Fibroblast of gingiva (primary cell): ENCODE data around the gene AGK.

ENCODE experiments used
- DNase-seq: peaks from one replicate; pipeline ENCODE4 v3.0.0-alpha.2; 2011; ENCODE audit warnings: low read depth

Gene AGK

GRCh38 chr7:141551094-141551781 lies at the start of gene AGK:
TSS of gene AGK (plus strand) at chr7:141551410. CDS start at chr7:141555467, 4,057 bp downstream.
- peak; percentile 76 for DNase-seq

- no peak for DNase-seq
Measured at GRCh38 chr7:141501451-141501850, 49.8 kb upstream of the AGK start.

GRCh38 chr7:141511316-141511675 lies 39.9 kb upstream of the AGK start:
- no peak for DNase-seq

GRCh38 chr7:141511676-141512396 lies 39.4 kb upstream of the AGK start:
- no peak for DNase-seq

GRCh38 chr7:141512597-141512996 lies 38.6 kb upstream of the AGK start:
- DNase-seq, result no peak

- DNase-seq, result no peak
Measured at GRCh38 chr7:141513720-141514119, 37.5 kb upstream of the AGK start.

- DNase-seq, result no peak
Measured at GRCh38 chr7:141515941-141516340, 35.3 kb upstream of the AGK start.

GRCh38 chr7:141519623-141520022 lies 31.6 kb upstream of the AGK start:
- DNase-seq, result no peak

GRCh38 chr7:141522657-141523342 lies 28.4 kb upstream of the AGK start:
- DNase-seq, result no peak

GRCh38 chr7:141525973-141526514 lies 25.2 kb upstream of the AGK start:
- DNase-seq, result no peak

- DNase-seq, result no peak
Measured at GRCh38 chr7:141527076-141527475, 24.1 kb upstream of the AGK start.

- no peak for DNase-seq
Measured at GRCh38 chr7:141528399-141528798, 22.8 kb upstream of the AGK start.

GRCh38 chr7:141533149-141533949 lies 17.9 kb upstream of the AGK start:
- peak; percentile 64 for DNase-seq

- no peak for DNase-seq
Measured at GRCh38 chr7:141534757-141535737, 16.2 kb upstream of the AGK start.

GRCh38 chr7:141537906-141538305 lies 13.3 kb upstream of the AGK start:
- no peak for DNase-seq

GRCh38 chr7:141541375-141541774 lies 9.8 kb upstream of the AGK start:
- no peak for DNase-seq

- DNase-seq, result no peak
Measured at GRCh38 chr7:141544831-141545230, 6.4 kb upstream of the AGK start.

- DNase-seq, result no peak
Measured at GRCh38 chr7:141549582-141549981, 1.6 kb upstream of the AGK start.

- DNase-seq, result peak; percentile 4
Measured at GRCh38 chr7:141550386-141551093, 670 bp upstream of the AGK start.

GRCh38 chr7:141551782-141552181 lies 572 bp downstream of the AGK start:
- no peak for DNase-seq
